ENCODE measurements around the gene GAS7.
A peak's percentile ranks its signal among the peaks of the same experiment; 100 is the strongest.
"Not testable (repeated sequence)": the region's sequence is repeated elsewhere in the genome, so short reads cannot be mapped to it uniquely, and the experiment has no call there.

The GAS7 gene

GRCh38 chr17:10067446-10068143, 130.8 kb downstream of the GAS7 start:
- DNase-seq = no peak

- DNase-seq = no peak
These were observed 133.9 kb downstream of the GAS7 start for GRCh38 chr17:10064536-10064935.

- peak; percentile 24 for DNase-seq
These were observed 134.6 kb downstream of the GAS7 start for GRCh38 chr17:10063730-10064241.

- DNase-seq = no peak
These were observed 135.6 kb downstream of the GAS7 start for GRCh38 chr17:10062691-10063385.

GRCh38 chr17:10061111-10061845, 137.1 kb downstream of the GAS7 start:
- DNase-seq = no peak

GRCh38 chr17:10060526-10060925, 137.9 kb downstream of the GAS7 start:
- no peak for DNase-seq

GRCh38 chr17:10059684-10060211, 138.7 kb downstream of the GAS7 start:
- DNase-seq = no peak

- no peak for DNase-seq
These were observed 139.3 kb downstream of the GAS7 start for GRCh38 chr17:10058921-10059683.

GRCh38 chr17:10057466-10057865, 140.9 kb downstream of the GAS7 start:
- not testable (repeated sequence) for DNase-seq

- no peak for DNase-seq
These were observed 143.0 kb downstream of the GAS7 start for GRCh38 chr17:10055262-10055975.

- DNase-seq = no peak
These were observed 144.4 kb downstream of the GAS7 start for GRCh38 chr17:10053782-10054540.

GRCh38 chr17:10052106-10052813, 146.1 kb downstream of the GAS7 start:
- no peak for DNase-seq

- DNase-seq = no peak
These were observed 147.3 kb downstream of the GAS7 start for GRCh38 chr17:10051112-10051511.

GRCh38 chr17:10050597-10051101, 147.8 kb downstream of the GAS7 start:
- DNase-seq = no peak

GRCh38 chr17:10048629-10049350, 149.6 kb downstream of the GAS7 start:
- no peak for DNase-seq

- DNase-seq = no peak
These were observed 151.3 kb downstream of the GAS7 start for GRCh38 chr17:10046786-10047785.

GRCh38 chr17:10045871-10046658, 152.3 kb downstream of the GAS7 start:
- DNase-seq = no peak

All from activated CD8-positive, alpha-beta memory T cell treated with anti-CD3 and anti-CD28 coated beads, Interleukin-2, amount 50 U/mL, for 4 hours (primary cell).